ENCODE results near the gene CDK19. TPM values are rescaled to one million over a fixed set of nuclear protein-coding genes. Genes with fewer than 3 reads are reported as not detected.
"Not testable (repeated sequence)": the region's sequence is repeated elsewhere in the genome, so short reads cannot be mapped to it uniquely, and the experiment has no call there.

Gene CDK19
- total RNA-seq, 1 donor from 2014 or later = 8.3 TPM

DNA sequence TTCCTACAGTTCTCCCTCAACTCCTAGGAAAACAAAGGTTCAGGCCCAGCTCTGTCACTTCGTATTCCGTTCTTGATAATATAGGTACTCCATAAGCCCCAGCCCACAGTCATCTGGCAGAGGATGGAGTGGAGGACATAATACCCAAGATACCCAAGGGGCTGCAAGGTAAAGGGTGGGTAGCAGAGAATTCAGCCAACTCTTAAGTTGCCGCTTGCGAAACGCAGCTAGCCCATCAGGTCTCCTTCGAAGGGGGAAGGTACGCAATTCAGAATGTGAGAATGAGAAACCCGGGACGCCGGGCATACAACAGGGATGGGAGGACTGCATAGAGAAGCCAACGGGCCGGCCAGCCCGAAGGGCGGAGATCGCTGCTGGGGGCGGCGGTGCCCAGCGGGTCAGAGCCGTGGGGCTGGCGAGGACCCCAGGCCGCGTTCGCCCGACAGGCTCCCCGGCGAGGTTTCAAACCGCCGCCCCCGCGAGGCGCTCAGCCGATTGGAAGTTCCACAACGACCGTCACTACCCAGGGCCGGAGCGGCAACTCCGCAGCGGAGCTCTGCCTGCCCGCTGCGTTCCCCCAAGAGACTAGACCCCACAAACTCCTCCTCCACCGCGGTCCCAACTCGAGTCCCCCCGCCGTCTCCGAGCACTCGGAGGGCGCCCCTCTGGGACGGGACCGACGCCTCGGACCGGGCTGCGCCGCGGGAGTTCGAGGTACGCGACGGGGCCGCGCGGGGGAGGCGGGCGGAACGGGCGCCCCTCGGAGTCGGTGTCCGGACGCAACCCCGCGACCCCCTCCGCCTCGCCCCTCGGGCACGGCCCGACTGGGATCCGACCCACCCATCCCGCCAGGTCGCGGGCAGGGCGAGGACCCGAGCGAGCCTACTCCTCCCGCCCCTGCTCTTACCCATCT lies 911 bp downstream of the CDK19 start:
- peak; percentile 82 for DNase-seq (ENCODE audit: low spot score)
- intact Hi-C loops (cut with DNase I) = loop anchor here (1.0 to 10.0 kb wide), 3 partner anchors 60 to 280 kb away; partner anchors contain the start of gene AMD1

DNA sequence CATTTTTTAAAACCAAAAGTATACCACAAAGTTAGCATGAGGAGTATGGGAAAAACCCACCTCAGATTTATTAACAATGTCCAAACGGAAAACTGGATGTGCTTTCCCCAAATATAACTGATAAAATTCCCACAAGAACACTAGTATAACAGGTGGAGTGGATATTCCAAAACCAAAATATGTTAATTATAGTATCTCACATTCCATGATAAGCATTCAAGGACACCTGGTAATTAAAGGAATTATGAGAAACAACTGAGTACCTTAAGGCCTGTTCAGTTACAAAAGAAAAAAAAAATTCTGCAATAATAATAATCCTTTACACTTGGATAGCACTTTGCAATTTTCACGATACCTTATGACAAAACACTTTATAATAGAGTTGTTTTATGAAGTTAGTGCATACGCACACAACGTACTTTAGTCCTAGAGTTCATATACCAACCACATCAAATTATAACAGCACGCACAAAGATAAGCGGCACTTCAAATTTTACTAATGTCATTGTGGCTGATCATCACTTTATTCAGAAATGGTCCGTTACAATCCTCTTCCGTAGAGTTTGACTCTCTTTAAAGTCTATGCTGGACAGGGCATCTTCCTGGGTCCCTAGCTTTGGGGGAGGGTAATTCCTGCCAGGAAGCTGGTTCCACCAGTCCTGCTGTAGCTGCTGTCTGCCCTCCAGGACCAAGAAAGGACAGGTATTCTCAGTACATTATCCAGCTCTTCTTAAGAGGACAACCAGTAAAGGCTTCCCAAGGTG lies 1.7 kb downstream of the CDK19 start:
- intact Hi-C loops (cut with DNase I) = loop anchor here (5.0 to 10.0 kb wide), 2 partner anchors 131 to 279 kb away; no protein-coding TSS in a partner anchor
- DNase-seq (ENCODE audit: low spot score) = no peak

DNA sequence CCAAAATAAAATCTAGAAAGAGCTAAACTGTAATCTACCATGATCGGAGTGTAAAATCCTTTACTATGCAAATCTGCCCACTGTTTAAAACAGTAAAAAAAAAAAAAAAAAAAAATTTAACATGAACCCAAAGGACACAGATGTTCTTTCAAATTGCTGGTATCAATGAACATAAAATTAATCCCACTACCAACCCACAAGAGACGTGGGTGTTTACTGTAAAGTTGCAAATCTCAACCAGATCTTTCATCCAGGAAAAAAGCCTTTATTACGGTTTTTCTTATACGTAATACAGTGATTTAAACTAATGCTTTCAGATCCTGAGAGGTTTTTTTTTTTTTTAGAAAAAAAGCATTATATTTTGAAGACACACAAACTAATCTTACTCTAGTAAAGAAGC lies 2.5 kb downstream of the CDK19 start:
- intact Hi-C loops (cut with DNase I) = loop anchor here (5.0 to 10.0 kb wide), 2 partner anchors 130 to 278 kb away; no protein-coding TSS in a partner anchor
- DNase-seq (ENCODE audit: low spot score) = no peak

DNA sequence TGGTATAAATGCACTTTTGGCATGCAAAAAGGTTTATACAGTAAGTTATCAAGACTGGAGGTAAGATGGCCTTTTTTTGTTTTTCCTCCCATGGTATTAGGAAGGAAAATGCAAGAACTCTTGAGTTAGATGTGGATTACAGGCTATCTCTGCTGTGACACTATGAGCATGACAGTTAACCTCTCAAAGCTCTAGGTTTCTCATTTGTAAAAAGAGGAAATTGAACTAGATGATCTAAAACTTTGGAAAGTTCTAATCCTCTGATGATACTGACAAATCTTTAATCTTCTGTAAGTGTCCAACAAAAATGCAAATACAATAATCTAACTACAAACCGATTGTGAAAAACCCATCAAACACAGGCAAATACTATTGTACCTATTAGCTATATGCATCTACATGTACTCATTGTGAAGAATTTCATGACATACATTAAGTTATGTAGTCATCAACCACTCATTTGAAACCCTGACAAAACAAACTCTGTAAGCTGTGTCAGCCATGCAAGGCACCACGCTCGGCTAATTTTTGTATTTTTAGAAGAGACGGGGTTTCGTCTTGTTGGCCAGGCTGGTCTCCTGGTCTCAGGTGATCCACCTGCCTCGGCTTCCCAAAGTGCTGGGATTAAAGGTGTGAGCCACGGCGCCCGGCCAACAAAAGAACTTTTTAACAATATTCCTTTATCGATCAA lies 4.2 kb downstream of the CDK19 start:
- no peak for DNase-seq (ENCODE audit: low spot score)
- intact Hi-C loops (cut with DNase I) = loop anchor here (5.0 to 10.0 kb wide), 2 partner anchors 129 to 276 kb away; no protein-coding TSS in a partner anchor

DNA sequence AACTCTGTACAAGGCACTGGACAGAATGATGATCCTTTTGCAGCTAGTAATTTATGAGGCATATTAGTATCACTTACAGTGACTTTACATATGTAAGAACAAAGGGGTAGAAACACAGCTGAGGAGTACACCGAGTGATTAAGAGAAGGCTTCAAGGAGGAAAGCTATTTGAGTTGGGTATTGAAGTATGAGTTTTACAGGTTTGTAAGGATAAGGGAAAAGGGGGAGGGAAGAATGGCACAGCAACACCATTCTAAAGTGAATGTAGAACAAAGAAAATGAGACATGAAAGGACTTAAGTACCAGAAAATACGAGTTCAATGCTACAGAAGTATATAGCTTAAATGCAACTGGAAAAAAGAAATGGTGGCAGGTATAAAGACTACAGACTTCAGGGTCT lies 5.5 kb downstream of the CDK19 start:
- intact Hi-C loops (cut with DNase I) = loop anchor here (5.0 to 10.0 kb wide), 2 partner anchors 127 to 275 kb away; no protein-coding TSS in a partner anchor
- no peak for DNase-seq (ENCODE audit: low spot score)

DNA sequence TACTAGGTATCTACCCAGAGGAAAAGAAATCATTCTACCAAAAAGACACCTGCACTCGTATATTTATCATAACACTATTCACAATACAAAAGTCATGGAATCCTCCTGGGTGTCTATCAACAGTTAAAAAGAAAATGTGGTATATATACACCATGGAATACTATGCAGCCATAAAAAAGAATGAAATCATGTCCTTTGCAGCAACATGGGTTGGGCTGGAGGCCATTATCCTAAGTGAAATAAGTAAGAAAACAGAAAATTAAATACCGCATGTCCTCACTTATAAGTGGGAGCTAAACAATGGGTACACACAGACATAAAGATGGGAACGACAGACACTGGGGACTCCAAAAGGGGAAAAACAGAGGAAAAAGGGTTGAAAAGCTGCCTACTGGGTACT lies 13.1 kb downstream of the CDK19 start:
- DNase-seq (ENCODE audit: low spot score); intact Hi-C loops (cut with DNase I): not testable (repeated sequence)

DNA sequence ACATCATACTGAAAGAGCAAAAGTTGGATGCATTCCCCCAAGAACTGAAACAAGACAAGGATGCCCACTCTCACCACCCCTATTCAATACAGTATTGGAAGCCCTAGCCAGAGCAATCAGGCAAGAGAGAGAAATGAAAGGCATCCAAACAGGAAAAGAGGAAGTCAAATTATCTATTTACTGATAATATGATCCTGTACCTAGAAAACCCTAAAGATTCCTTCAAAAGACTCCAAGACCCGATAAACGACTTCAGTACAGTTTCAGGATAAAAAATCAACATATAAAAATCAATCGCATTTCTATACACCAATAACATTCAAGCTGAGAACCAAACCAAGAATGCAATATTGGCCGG lies 14.5 kb downstream of the CDK19 start:
- intact Hi-C loops (cut with DNase I) = no loop called here
- DNase-seq (ENCODE audit: low spot score) = no peak

DNA sequence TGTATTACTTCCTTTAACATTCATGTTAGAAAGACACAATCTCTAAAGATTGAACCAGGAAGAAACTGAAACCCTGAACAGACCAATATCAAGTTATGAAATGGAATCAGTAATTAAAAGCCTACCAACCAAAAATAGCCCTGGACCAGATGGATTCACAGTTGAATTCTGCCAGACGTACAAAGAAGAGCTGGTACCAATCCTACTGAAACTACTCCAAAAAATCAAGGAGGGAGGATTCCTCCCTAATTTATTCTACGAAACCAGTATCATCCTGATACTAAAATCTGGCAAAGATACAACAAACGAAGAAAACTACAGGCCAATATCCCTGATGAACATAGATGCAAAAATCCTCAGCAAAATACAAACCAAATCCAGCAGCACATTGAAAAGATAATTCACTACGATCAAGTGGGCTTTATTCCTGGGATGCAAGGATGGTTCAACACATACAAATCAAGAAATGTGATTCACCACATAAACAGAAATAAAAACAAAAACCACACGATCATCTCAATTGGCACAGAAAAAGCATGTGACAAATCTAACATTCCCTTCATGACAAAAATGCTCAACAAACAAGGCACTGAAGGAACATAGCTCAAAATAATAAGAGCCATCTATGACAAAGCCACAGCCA lies 15.0 kb downstream of the CDK19 start:
- no peak for DNase-seq (ENCODE audit: low spot score)
- intact Hi-C loops (cut with DNase I) = no loop called here

DNA sequence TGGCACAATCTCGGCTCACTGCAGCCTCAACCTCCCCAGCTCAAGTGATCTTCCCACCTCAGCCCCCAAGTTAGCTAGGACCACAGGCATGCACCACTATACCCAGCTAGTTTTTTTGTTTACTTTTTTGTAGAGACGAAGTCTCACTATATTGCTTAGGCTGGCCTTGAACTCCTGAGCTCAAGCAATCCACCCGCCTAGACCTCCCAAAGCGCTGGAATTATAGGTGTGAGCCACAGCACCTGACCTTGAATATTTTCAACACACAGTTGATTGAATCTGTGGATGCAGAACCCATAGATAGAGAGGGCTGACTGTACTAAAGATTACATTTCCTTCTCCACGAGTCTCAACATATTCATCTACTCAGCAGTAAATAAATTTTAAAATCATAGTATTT lies 15.6 kb downstream of the CDK19 start:
- intact Hi-C loops (cut with DNase I) = no loop called here

DNA sequence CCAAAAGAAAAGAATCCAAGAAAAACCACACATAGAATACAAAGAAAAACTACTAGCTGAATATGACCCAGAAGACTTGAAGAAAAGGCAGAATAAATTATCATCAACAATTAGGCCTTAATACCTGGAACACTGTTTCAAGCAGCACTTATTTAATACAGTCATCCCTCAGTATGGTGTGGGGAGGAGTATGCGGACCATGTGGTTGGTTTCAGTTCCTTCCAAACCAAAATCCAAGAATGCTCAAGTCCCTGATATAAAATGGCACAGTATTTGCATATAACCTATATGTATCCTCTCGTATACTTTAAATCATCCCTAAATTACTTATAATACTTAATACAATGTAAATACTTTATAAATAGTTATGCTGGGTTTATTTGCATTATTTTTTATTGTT lies 16.1 kb downstream of the CDK19 start:
- no peak for DNase-seq (ENCODE audit: low spot score)
- intact Hi-C loops (cut with DNase I) = no loop called here

More for the DNA sequence above, 15.6 kb downstream of the CDK19 start:
- DNase-seq (ENCODE audit: low spot score) = no peak

DNA sequence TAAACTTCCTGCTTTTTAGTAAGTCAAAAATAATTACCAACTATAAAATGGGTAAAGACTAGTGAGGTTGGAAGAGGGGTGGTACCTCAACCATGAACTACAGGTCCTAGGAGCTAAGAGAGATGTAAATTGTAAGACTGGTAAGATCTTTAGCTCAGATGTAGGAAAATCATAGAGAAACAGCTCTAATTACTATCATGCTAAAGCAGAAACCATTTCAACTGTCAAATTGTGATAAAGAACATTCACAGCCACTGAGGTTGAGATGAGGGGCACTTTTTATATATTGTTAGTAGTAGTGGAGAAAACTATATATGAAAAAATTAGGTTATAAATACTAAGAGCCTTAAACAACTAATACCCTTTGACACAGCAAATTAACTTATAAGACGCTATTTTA lies 20.0 kb downstream of the CDK19 start:
- DNase-seq (ENCODE audit: low spot score) = no peak
- intact Hi-C loops (cut with DNase I) = no loop called here

DNA sequence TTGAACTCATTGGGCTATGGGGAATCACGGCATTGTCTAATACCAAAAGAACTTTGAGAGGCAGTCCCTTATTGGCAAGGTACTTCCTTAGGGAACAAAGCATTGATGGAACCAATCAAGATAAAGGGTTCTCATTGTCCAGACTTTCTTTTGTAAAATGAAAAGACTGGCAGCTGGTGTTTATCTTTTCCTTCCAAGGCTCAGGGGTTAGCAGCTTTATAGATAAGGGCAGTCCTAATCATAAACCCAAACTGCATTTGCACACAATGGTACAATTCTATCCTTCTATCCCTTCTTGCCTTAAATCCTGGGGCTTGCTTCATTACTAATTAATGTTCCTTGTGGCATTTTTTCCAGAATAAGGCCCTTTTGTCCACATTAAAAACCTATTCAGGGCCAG lies 28.6 kb downstream of the CDK19 start:
- no peak for DNase-seq (ENCODE audit: low spot score)
- intact Hi-C loops (cut with DNase I) = no loop called here

DNA sequence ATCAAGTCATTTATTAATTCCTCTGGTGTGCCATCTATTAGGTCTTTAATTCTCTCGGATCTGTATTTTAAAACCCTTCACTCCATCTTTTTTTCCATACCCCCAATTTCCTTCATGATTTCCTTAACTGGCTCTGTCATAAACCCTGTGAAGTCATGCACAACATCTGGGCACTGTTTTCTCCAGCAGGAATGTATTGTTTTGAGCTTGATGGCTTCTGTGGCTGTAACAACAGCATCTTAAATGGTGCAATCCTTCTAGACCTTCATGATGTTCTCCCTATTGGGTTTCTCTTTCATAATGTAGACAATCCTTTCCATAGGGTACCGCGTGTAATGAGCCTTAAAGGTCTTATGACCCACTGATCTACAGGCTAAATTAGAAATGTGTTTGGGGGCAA lies 29.0 kb downstream of the CDK19 start:
- intact Hi-C loops (cut with DNase I) = no loop called here
- no peak for DNase-seq (ENCODE audit: low spot score)

DNA sequence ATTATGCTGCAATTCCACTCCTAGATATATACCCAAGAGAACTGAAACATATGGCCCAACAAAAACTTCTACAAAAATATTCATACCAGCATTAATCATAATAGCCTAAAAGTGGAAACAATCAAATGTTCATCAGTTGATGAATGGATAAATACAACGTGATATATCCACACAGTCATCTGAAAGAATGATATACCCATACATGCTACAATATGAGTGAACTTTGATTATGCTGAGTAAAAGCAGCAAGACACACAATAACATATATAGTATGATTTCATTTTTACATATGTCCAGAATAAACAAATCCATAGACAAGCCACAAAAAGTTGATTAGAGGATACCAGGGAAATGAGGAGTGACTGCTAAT lies 30.7 kb downstream of the CDK19 start:
- intact Hi-C loops (cut with DNase I) = no loop called here
- no peak for DNase-seq (ENCODE audit: low spot score)

DNA sequence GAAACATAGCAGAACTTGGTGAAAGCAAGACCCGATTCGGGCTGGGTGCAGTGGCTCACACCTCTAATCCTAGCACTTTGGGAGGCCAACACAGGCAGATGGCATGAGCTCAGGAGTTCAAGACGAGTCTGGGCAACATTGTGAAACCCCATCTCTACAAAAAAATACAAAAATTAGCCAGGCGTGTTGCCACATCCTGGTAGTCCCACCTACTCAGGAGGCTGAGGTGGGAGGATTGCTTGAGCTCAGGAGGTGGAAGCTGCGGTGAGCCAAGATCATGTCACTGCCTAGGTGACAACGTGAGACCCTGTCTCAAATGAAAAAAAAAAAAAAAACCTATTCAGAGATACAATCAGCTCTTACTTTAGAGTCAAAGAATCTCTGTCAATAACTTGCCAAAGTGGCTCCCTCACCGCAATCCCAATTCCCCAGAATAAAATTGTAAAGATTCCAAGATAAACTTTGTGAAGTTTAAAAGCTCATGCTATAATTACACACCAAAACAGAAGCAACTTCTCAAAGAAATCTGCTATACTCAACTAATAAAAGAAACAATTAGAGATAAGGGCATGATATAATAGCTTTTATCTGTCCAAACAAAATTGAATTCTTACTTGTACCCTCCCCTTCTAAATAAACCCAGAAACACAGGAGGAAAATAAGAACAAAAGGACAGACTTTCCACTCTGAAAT lies 33.6 kb downstream of the CDK19 start:
- DNase-seq (ENCODE audit: low spot score) = no peak
- intact Hi-C loops (cut with DNase I) = no loop called here

DNA sequence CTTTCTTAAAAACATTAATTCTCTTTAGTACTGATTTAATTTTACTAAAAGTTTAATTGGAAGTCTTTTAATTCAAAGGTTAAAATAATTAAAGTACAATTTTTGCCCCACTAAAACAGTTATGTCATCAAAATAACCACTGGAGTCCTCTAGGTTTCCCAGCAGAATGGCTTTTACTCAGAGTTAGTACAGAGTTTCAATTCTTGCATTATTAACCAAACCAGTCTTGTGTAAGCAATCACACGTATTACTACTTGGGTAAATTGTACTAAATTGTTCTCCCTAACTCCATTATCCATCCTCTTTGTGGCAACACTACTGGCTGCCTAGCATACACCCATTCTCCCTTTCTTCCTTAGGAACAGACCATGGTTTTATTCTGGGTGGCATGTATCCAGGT lies 36.9 kb downstream of the CDK19 start:
- intact Hi-C loops (cut with DNase I) = no loop called here
- no peak for DNase-seq (ENCODE audit: low spot score)

DNA sequence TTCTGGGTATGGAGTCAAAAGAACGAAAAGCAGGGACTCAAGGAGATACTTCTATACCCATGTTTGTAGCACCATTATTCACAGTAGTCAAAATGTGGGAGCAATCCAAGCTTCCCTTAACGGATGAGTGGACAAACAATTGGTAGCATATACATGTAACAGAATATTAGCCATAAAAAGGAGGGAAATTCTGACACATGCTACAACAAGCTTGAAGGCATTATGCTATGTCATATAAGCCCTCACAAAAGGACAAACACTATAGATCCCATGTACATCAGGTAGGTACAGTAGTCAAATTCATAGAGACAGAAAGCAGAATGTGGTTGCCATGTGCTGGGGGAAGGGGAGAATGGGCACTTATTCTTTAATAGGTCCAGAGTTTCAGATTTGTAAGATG lies 37.6 kb downstream of the CDK19 start:
- DNase-seq (ENCODE audit: low spot score) = no peak
- intact Hi-C loops (cut with DNase I) = no loop called here

DNA sequence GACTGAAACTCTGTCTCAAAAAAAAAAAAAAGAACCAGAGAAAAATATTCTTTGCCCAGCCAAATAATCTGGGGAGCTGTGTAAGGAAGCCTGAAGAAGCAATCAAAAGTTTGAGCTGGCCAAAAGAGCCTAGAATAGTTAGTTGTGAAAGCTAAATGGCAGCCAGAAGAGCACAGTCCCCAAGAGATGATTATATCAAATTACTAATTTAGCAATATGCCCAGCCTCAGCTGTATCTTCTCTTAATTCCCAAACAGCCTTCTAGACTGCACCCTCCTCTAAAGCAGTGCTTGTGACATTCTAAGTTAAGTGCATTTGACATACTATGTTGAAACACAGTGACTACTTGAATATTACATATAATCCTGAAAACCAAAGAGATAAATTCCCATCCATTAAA lies 38.9 kb downstream of the CDK19 start:
- DNase-seq (ENCODE audit: low spot score) = no peak
- intact Hi-C loops (cut with DNase I) = no loop called here

DNA sequence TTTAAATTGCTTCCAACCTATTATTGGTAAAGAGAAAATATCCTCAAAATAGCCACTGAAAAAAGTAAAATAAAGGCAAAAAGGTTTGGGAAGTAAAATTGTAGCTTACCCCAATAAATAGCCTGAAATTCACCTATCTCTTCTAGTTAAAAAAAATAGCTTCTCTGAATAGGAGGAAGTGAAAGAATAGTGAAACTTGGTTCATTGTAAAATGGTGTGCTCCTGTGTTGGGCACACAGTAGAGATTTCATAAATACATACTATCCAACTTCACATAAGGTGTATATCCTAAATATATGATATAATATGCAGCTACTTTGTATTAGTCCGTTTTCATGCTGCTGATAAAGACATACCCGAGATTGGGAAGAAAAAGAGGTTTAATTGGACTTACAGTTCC lies 45.3 kb downstream of the CDK19 start:
- intact Hi-C loops (cut with DNase I) = no loop called here
- DNase-seq (ENCODE audit: low spot score) = no peak
